Measurements from ENCODE around the gene DLGAP1.
A peak's percentile ranks its signal among the peaks of the same experiment; 100 is the strongest.

Gene DLGAP1

GRCh38 chr18:3665204-3665603 is 789.9 kb downstream of the DLGAP1 start:
- DNase-seq: no peak
- TF ChIP-seq GATA1 (IDR thresholded peaks at IDR 0.05; ENCODE audit: low read depth, low read length) (no peak), POLR2A (IDR thresholded peaks at IDR 0.05; ENCODE audit: low read length) (no peak)

GRCh38 chr18:3664563-3665178 is 790.4 kb downstream of the DLGAP1 start:
- DNase-seq: peak; percentile 73 to 75
- TF ChIP-seq POLR2A (IDR thresholded peaks at IDR 0.05; ENCODE audit: low read length): peak; percentile 39
- no peak for TF ChIP-seq GATA1 (IDR thresholded peaks at IDR 0.05; ENCODE audit: low read depth, low read length)

GRCh38 chr18:3663870-3664512 is 791.1 kb downstream of the DLGAP1 start:
- TF ChIP-seq GATA1 (IDR thresholded peaks at IDR 0.05; ENCODE audit: low read depth, low read length) (no peak), POLR2A (IDR thresholded peaks at IDR 0.05; ENCODE audit: low read length) (no peak)
- DNase-seq: no peak

DNA sequence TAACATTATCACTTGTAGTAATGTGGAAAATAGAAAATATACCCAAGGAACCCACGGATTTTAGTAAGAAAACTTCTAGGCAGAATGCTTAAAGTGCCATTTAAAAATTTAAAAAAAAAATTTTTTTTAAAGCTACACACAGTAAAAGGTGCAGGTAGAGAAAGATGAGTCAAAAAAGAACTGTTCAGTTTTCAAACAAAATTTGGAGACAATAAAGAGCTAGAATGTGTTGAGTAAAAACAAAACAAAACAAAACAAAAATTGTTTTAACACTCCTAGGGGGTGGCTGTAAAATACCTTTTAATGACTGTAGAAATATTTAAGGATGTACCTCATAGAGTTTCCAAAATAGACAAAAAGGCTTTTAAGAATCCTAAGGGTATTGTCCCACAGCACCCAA is 793.1 kb downstream of the DLGAP1 start:
- DNase-seq: no peak
- no peak for TF ChIP-seq POLR2A (IDR thresholded peaks at IDR 0.05; ENCODE audit: low read length)
- no peak for TF ChIP-seq GATA1 (IDR thresholded peaks at IDR 0.05; ENCODE audit: low read depth, low read length)

DNA sequence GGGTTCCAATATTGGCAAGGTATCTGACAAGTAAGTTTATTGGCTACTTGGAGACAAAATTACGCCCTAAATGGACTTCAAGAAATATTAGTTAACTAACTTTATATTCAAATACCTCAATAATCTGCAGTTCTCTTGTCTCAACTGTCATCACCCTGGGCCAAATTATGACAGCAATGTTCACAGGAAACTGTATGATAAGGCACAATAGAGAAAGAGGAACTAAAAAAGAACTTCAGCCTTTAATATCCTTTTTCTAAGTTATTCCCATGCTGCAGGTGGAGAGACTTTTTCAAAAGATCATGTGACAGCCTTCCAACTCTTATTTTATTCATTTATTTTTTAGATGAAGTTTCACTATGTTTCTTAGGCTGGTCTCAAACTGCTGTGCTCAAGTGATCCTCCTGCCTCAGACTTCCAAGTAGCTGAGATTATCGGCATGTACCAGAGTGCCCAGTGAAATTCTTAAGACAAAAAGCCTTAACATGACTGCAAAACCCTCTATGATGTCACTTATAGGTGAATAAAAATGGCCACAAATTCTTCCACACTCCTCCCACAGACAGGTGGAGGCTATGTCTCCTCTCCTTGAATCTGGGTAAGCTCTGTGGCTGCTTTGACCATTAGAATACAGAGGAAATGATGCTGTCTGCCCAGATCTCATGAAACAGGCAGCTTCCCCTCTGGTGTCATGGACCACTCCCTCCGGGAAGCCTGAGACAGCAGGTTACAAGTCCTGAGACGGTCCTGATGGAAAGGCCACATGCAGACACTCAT is 794.2 kb downstream of the DLGAP1 start:
- TF ChIP-seq GATA1 (IDR thresholded peaks at IDR 0.05; ENCODE audit: low read depth, low read length): no peak
- TF ChIP-seq POLR2A (IDR thresholded peaks at IDR 0.05; ENCODE audit: low read length): peak; percentile 44
- DNase-seq: peak; percentile 72 to 79

GRCh38 chr18:3658529-3658928 is 796.6 kb downstream of the DLGAP1 start:
- no peak for DNase-seq
- TF ChIP-seq GATA1 (IDR thresholded peaks at IDR 0.05; ENCODE audit: low read depth, low read length): no peak
- no peak for TF ChIP-seq POLR2A (IDR thresholded peaks at IDR 0.05; ENCODE audit: low read length)

DNA sequence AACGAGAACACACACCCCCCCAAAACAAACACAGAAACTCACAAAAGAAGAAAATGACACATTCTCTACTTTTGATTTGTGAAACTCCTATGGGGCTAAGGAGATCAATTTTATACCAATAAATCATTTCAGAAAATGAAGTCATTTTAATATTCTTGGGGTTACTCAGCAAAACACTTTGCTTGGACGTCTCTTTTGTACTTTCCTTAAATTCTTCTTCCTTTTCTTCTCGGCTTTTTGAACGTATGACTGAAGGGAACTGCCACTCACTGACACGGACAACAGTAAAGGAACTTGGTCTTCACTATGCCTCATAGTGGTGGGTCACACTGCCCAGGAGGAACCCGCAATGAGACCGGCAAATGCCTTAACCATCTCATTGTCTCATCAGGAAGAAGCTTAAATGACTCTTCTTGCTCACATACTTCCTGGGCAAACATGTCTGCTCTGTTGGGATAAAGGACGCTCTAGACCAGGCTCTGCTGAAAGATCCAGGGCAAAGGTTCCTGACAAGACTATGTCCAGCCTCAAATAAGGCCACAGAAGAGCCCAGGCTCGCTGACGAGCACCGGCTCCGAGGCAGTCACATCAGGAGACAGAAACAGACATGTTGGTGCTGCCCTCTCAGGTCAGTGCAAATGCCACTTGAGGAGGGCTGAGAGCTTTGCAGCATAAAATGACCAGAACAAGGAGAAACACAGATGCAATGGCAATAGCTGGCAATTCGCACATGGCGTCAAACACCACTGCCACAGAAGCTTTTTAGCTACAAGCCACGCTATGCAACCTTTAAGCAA is 799.7 kb downstream of the DLGAP1 start:
- DNase-seq: peak in 1 of 2 experiments; percentile 52
- no peak for TF ChIP-seq GATA1 (IDR thresholded peaks at IDR 0.05; ENCODE audit: low read depth, low read length)
- no peak for TF ChIP-seq POLR2A (IDR thresholded peaks at IDR 0.05; ENCODE audit: low read length)

DNA sequence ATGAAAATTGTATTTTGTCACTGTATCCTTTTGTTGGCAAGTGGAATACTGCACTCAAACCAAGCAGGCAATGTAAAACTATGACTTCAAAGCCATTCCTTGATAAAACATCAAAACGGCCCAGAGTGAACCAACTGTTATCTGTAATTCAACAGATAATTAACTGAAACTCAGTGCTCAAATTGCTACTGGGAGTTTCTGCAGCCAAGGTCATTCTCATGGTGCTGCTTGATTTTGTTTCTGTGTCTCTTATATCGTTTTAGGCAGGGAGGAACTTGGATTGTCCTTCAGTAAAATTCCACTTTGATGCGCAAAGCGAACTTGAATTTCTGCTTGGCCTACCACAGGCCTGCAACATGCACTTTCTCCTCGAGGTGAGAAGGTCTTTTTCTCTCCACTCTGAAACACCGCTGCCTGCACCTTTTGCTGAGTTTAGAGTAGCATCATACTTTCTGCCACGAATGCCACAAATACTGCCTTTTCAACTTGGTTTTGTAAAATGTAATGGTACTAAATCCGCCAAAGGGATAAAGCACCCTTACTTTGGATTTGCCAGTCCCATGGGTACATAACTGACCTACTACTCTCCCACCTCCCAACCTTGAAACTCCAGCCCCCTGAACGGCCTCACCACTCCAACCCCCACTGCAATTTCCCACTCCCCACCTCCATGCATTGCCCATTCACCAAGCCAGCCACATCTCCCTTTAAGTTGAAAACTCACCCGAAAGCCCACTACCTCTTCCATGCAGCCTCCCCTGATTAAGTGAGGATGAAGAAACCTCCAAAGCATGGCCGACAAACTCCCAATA is 800.5 kb downstream of the DLGAP1 start:
- TF ChIP-seq GATA1 (IDR thresholded peaks at IDR 0.05; ENCODE audit: low read depth, low read length): no peak
- no peak for TF ChIP-seq POLR2A (IDR thresholded peaks at IDR 0.05; ENCODE audit: low read length)
- DNase-seq: peak; percentile 86 to 91

DNA sequence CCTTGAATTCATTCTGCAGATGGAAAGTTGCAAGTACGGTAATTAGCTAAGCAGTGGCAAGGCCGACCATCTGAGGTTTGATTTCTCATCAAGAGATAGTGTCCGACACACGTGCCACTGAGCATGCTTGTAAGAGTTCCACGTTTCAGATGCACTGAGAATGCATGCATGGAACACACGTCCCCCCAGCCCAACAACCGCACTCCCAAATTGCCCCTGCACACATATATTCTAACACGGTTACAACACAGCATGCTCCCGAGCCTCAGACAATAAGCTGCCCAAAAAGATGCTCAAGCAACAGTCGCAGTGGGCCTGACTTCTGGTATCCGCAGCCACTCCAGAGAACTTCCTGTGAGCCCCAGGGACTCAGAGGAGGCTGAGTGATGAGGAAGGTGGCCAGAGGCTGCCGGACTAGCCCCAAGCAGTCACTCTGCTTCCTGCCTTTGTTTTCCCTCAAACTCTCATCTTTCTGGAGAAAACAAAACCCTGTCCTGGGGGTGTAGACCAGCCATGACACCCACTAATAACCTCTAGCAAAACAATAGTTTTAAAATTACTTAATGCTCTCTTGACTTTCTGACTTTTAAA is 801.2 kb downstream of the DLGAP1 start:
- peak; percentile 81 to 89 for DNase-seq

GRCh38 chr18:3653263-3653850 is 801.8 kb downstream of the DLGAP1 start:
- TF ChIP-seq POLR2A (IDR thresholded peaks at IDR 0.05; ENCODE audit: low read length): peak; percentile 94
- no peak for TF ChIP-seq GATA1 (IDR thresholded peaks at IDR 0.05; ENCODE audit: low read depth, low read length)
- DNase-seq: peak; percentile 74 to 89

More for the DNA sequence above, 801.2 kb downstream of the DLGAP1 start:
- TF ChIP-seq GATA1 (IDR thresholded peaks at IDR 0.05; ENCODE audit: low read depth, low read length) (no peak), POLR2A (IDR thresholded peaks at IDR 0.05; ENCODE audit: low read length) (peak; percentile 63)

GRCh38 chr18:3652380-3653262 is 802.5 kb downstream of the DLGAP1 start:
- peak; percentile 28 for TF ChIP-seq GATA1 (IDR thresholded peaks at IDR 0.05; ENCODE audit: low read depth, low read length)
- peak; percentile 99 for TF ChIP-seq POLR2A (IDR thresholded peaks at IDR 0.05; ENCODE audit: low read length)
- peak; percentile 100 for DNase-seq

Data from erythroblast (primary cell).